PC-3 (cell line): ENCODE measurements around the gene KLHL28.

ENCODE experiments used
- CTCF ChIP-seq: fragments of 300-600 bp; sonication (generic); conservative IDR thresholded peaks from 2 replicates; pipeline ENCODE4 v1.5.1; 2017; ENCODE audit warnings: antibody characterized with exemption, low read depth, mild to moderate bottlenecking, low read length
- EZH2 ChIP-seq: fragments of 300-600 bp; sonication (generic); IDR thresholded peaks from one replicate; pipeline ENCODE4 v1.6.1; 2017; ENCODE audit warnings: antibody characterized with exemption, mild to moderate bottlenecking, low read length; ENCODE audit not compliant: unreplicated experiment
- EZH2phosphoT487 ChIP-seq: fragments of 300-600 bp; sonication (generic); IDR thresholded peaks from 2 replicates; pipeline ENCODE4 v1.6.1; 2018; ENCODE audit warnings: mild to moderate bottlenecking, antibody characterized with exemption, low read length, borderline replicate concordance

GRCh38 chr14:44901696-44902095, 60.1 kb downstream of the KLHL28 start:
- TF ChIP-seq EZH2 (no peak), CTCF (no peak), EZH2phosphoT487 (no peak)
